D721Med (cell line): ENCODE measurements around the gene PRPSAP2.

ENCODE experiments used
- DNase-seq: peaks from one replicate; pipeline ENCODE4 v3.0.0; 2011; ENCODE audit warnings: low spot score; ENCODE audit not compliant: insufficient read length
- FAIRE-seq: peaks from 2 replicates; lab custom pipeline; 2011; peaks lifted over from hg19 to GRCh38; lab: Jason Lieb, UNC
- TF ChIP-seq, protein P1 (sequence below): IDR thresholded peaks from 2 replicates; pipeline ENCODE4 v1.5.1; 2012; ENCODE audit warnings: mild to moderate bottlenecking, control low read depth; ENCODE audit not compliant: insufficient read depth; ENCODE audit errors: missing control alignments

Gene PRPSAP2

DNA sequence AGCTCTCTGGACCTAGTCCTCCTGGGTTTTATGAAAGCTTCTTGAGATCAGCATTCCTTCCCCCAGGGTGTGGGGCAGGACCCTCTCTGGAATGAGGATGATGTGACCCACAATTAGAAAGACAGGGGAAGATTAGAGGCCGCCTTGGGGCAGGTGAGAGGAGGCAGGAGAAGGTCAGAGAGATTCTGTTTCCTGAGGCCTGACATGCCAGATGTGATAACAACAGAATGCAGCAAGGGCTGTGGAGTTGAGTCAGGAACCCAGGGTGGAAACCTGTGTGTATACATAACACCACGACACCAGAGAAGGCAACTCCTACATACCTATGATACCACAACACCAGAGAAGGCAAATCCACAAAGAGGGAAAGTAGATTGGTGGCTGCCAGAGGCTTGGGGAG lies 88.6 kb downstream of the PRPSAP2 start:
- TF ChIP-seq, protein P1, sequence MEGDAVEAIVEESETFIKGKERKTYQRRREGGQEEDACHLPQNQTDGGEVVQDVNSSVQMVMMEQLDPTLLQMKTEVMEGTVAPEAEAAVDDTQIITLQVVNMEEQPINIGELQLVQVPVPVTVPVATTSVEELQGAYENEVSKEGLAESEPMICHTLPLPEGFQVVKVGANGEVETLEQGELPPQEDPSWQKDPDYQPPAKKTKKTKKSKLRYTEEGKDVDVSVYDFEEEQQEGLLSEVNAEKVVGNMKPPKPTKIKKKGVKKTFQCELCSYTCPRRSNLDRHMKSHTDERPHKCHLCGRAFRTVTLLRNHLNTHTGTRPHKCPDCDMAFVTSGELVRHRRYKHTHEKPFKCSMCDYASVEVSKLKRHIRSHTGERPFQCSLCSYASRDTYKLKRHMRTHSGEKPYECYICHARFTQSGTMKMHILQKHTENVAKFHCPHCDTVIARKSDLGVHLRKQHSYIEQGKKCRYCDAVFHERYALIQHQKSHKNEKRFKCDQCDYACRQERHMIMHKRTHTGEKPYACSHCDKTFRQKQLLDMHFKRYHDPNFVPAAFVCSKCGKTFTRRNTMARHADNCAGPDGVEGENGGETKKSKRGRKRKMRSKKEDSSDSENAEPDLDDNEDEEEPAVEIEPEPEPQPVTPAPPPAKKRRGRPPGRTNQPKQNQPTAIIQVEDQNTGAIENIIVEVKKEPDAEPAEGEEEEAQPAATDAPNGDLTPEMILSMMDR: no peak
- no peak for FAIRE-seq
- DNase-seq: no peak

DNA sequence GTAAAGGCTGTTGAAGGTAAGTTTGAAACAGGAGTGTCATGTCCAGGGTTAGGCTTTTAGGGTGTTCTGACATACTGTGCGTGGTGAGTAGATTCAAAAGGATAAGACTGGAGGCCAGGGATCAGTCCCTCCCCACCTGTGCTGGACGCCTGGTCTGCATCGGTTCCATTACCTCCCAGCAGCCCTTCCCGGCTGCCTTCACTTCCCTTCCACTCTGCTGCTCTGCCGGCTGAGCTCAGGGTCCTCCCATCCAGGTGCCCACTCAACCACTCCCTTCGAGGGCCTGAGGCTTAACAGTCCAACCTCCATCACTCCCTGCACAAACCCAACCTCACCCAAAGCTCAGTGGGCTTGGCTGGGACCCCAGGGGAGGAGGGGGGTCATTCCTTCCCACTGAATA lies 89.9 kb downstream of the PRPSAP2 start:
- TF ChIP-seq, protein P1: no peak
- FAIRE-seq: no peak
- no peak for DNase-seq

GRCh38 chr17:18948476-18949006 lies 90.6 kb downstream of the PRPSAP2 start:
- no peak for FAIRE-seq
- TF ChIP-seq, protein P1: no peak
- DNase-seq: no peak

- TF ChIP-seq, protein P1: no peak
- DNase-seq: no peak
- FAIRE-seq: no peak
Measured at GRCh38 chr17:18949566-18949965, 91.6 kb downstream of the PRPSAP2 start.

GRCh38 chr17:18950346-18950745 lies 92.4 kb downstream of the PRPSAP2 start:
- FAIRE-seq (no peak), DNase-seq (no peak)
- TF ChIP-seq, protein P1: no peak

- TF ChIP-seq, protein P1: no peak
- no peak for FAIRE-seq
- DNase-seq: no peak
Measured at GRCh38 chr17:18950944-18951905, 93.3 kb downstream of the PRPSAP2 start.
